ENCODE data around the gene FGF18.

FGF18 gene

GRCh38 chr5:171438738-171439137 lies 19.3 kb downstream of the FGF18 start:
- Histone ChIP-seq H3K27ac (ENCODE audit: low read depth, low read length, poor library complexity, severe bottlenecking) (no peak overlapping the region), H4K20me1 (ENCODE audit: insufficient read depth, low read length) (no peaks in the 10 kb centered on the region), H2AFZ (ENCODE audit: low read length) (no peak overlapping the region), H3K27me3 (ENCODE audit: insufficient read depth, low read length) (0 out of 2 replicates have a peak, but pooled peaks cover 5% of the 10 kb centered on the region), H3K4me1 (ENCODE audit: insufficient read depth, low read length, severe bottlenecking) (no peaks in the 10 kb centered on the region), H3K4me2 (ENCODE audit: low read length) (no peak overlapping the region), H3K9me3 (ENCODE audit: low read length) (no peaks in the 10 kb centered on the region), H3K36me3 (ENCODE audit: insufficient read depth, low read length) (no peaks in the 10 kb centered on the region), H3K9ac (ENCODE audit: low read length) (no peak overlapping the region), H3K79me2 (ENCODE audit: insufficient read depth, low read length) (no peaks in the 10 kb centered on the region), H3K4me3 (ENCODE audit: low read depth, low read length, poor library complexity, severe bottlenecking) (no peak overlapping the region), H3F3A (ENCODE audit: insufficient read depth, low read length) (no peaks in the 10 kb centered on the region), H3K9me2 (ENCODE audit: low read depth, low read length) (no peaks in the 10 kb centered on the region)
- no peak for TF ChIP-seq EZH2 (IDR thresholded peaks at IDR 0.05; ENCODE audit: borderline replicate concordance, low read length)

DNA sequence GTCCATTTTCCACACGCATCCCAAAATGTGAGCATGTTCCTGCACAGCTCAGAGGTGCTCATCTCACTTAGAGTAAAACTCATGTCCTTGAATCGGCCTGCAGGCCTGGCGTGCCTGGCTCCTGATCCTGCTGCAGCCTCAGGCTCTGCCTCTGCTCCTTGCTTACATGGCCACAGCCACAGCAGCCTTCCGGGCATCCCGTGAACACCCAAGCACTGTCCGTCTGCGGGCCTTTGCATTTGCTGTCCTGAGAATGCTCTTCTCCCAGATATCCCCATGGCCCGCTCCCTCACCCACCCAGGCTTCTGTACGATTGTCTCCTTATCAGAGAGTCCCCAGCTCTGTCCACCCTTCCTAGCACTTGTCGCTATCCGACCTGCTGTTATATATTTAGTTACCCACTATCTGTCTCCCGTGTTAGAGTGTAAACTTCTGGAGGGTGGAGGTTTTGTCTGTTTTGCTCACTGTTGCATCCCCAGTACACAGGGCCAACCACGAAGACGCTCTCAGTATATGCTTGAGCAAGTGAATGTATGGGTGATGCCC lies 21.9 kb downstream of the FGF18 start:
- no peaks in the 10 kb centered on the region for H3K9me3 ChIP-seq (ENCODE audit: low read length)
- H3K4me1 ChIP-seq (ENCODE audit: insufficient read depth, low read length, severe bottlenecking) = no peaks in the 10 kb centered on the region
- TF ChIP-seq EZH2 (IDR thresholded peaks at IDR 0.05; ENCODE audit: borderline replicate concordance, low read length) = no peak
- no peak for TF ChIP-seq CTCF (IDR thresholded peaks at IDR 0.05; ENCODE audit: low read length)
- H3K27ac ChIP-seq (ENCODE audit: low read depth, low read length, poor library complexity, severe bottlenecking) = no peak overlapping the region
- H3K4me2 ChIP-seq (ENCODE audit: low read length) = no peak overlapping the region
- H3K4me3 ChIP-seq (ENCODE audit: low read depth, low read length, poor library complexity, severe bottlenecking) = no peak overlapping the region
- no peaks in the 10 kb centered on the region for H3F3A ChIP-seq (ENCODE audit: insufficient read depth, low read length)
- no peaks in the 10 kb centered on the region for H3K79me2 ChIP-seq (ENCODE audit: insufficient read depth, low read length)
- 0 out of 2 replicates have a peak, but pooled peaks cover 5% of the 10 kb centered on the region for H3K27me3 ChIP-seq (ENCODE audit: insufficient read depth, low read length)
- no peak overlapping the region for H2AFZ ChIP-seq (ENCODE audit: low read length)
- H3K36me3 ChIP-seq (ENCODE audit: insufficient read depth, low read length) = no peaks in the 10 kb centered on the region
- H3K9me2 ChIP-seq (ENCODE audit: low read depth, low read length) = no peaks in the 10 kb centered on the region
- H4K20me1 ChIP-seq (ENCODE audit: insufficient read depth, low read length) = no peaks in the 10 kb centered on the region
- H3K9ac ChIP-seq (ENCODE audit: low read length) = no peak overlapping the region

- H3K4me3 ChIP-seq (ENCODE audit: low read depth, low read length, poor library complexity, severe bottlenecking) = no peak overlapping the region
- H2AFZ ChIP-seq (ENCODE audit: low read length) = no peak overlapping the region
- H3K9me3 ChIP-seq (ENCODE audit: low read length) = no peaks in the 10 kb centered on the region
- H3K36me3 ChIP-seq (ENCODE audit: insufficient read depth, low read length) = no peaks in the 10 kb centered on the region
- TF ChIP-seq EZH2 (IDR thresholded peaks at IDR 0.05; ENCODE audit: borderline replicate concordance, low read length) = no peak
- no peak for TF ChIP-seq CTCF (IDR thresholded peaks at IDR 0.05; ENCODE audit: low read length)
- H4K20me1 ChIP-seq (ENCODE audit: insufficient read depth, low read length) = no peaks in the 10 kb centered on the region
- H3K27me3 ChIP-seq (ENCODE audit: insufficient read depth, low read length) = 0 out of 2 replicates have a peak, but pooled peaks cover 4% of the 10 kb centered on the region
- H3K9ac ChIP-seq (ENCODE audit: low read length) = no peak overlapping the region
- no peak overlapping the region for H3K27ac ChIP-seq (ENCODE audit: low read depth, low read length, poor library complexity, severe bottlenecking)
- no peak overlapping the region for H3K4me2 ChIP-seq (ENCODE audit: low read length)
- no peaks in the 10 kb centered on the region for H3F3A ChIP-seq (ENCODE audit: insufficient read depth, low read length)
- no peaks in the 10 kb centered on the region for H3K79me2 ChIP-seq (ENCODE audit: insufficient read depth, low read length)
- no peaks in the 10 kb centered on the region for H3K4me1 ChIP-seq (ENCODE audit: insufficient read depth, low read length, severe bottlenecking)
- no peaks in the 10 kb centered on the region for H3K9me2 ChIP-seq (ENCODE audit: low read depth, low read length)
These were observed 23.0 kb downstream of the FGF18 start for GRCh38 chr5:171442287-171443042.

Data from OCI-LY1 (cell line).